ENCODE data around the gene EIF1AX. TPM values are rescaled to one million over a fixed set of nuclear protein-coding genes. Genes with fewer than 3 reads are reported as not detected.

EIF1AX gene
- total and polyA plus RNA-seq, 2 of the 13 experiments (the other 11 are each of a cell fraction or from before 2014, with no cell fraction given): 35.1 to 82.7 TPM

- TF ChIP-seq ETV5 (CRISPR knock-in tag; IDR thresholded peaks at IDR 0.05; ENCODE audit: borderline replicate concordance): peak; percentile 11; the same call in 1 of the 2 replicates
- TF ChIP-seq EZH2 (conservative IDR thresholded peaks at IDR 0.05; ENCODE audit: low read depth, low read length): no peak
- no peak for TF ChIP-seq POLR2AphosphoS2 (IDR thresholded peaks at IDR 0.05; ENCODE audit: low read depth, low read length)
- no peak for TF ChIP-seq GATAD1 (CRISPR knock-in tag; IDR thresholded peaks at IDR 0.05)
- TF ChIP-seq ZNF484 (CRISPR knock-in tag; IDR thresholded peaks at IDR 0.05; ENCODE audit: borderline replicate concordance, low read depth): no peak
- TF ChIP-seq MLLT10 (CRISPR knock-in tag; IDR thresholded peaks at IDR 0.05): no peak
- peak; percentile 44; the same call in 1 of the 2 replicates for TF ChIP-seq ZNF777 (CRISPR knock-in tag; IDR thresholded peaks at IDR 0.05)
- TF ChIP-seq MXD1 (CRISPR knock-in tag; IDR thresholded peaks at IDR 0.05): 0 out of 2 replicates have a peak, but pooled peaks have one; percentile 47
- TF ChIP-seq ZNF567 (CRISPR knock-in tag; IDR thresholded peaks at IDR 0.05; ENCODE audit: borderline replicate concordance): no peak
- TF ChIP-seq ZNF75D (CRISPR knock-in tag; IDR thresholded peaks at IDR 0.05; ENCODE audit: borderline replicate concordance): no peak
- no peak for TF ChIP-seq ZNF382 (CRISPR knock-in tag; IDR thresholded peaks at IDR 0.05; ENCODE audit: borderline replicate concordance)
- TF ChIP-seq, protein P1, sequence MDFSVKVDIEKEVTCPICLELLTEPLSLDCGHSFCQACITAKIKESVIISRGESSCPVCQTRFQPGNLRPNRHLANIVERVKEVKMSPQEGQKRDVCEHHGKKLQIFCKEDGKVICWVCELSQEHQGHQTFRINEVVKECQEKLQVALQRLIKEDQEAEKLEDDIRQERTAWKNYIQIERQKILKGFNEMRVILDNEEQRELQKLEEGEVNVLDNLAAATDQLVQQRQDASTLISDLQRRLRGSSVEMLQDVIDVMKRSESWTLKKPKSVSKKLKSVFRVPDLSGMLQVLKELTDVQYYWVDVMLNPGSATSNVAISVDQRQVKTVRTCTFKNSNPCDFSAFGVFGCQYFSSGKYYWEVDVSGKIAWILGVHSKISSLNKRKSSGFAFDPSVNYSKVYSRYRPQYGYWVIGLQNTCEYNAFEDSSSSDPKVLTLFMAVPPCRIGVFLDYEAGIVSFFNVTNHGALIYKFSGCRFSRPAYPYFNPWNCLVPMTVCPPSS (IDR thresholded peaks at IDR 0.05): no peak
- TF ChIP-seq ZNF788 (CRISPR knock-in tag; IDR thresholded peaks at IDR 0.05; ENCODE audit: borderline replicate concordance): 0 out of 2 replicates have a peak, but pooled peaks have one; percentile 31
- TF ChIP-seq ZSCAN22 (CRISPR knock-in tag; IDR thresholded peaks at IDR 0.05): no peak
- no peak for TF ChIP-seq SRSF4 (IDR thresholded peaks at IDR 0.05; ENCODE audit: low read depth, low read length, poor library complexity, severe bottlenecking)
- no peak for TF ChIP-seq NKX3-1 (CRISPR knock-in tag; IDR thresholded peaks at IDR 0.05)
- TF ChIP-seq KLF9 (CRISPR knock-in tag; IDR thresholded peaks at IDR 0.05; ENCODE audit: low read depth): no peak
- no peak for TF ChIP-seq ZNF383 (CRISPR knock-in tag; IDR thresholded peaks at IDR 0.05; ENCODE audit: borderline replicate concordance)
- TF ChIP-seq KDM1A (CRISPR knock-in tag; IDR thresholded peaks at IDR 0.05): no peak
- TF ChIP-seq ZIK1 (CRISPR knock-in tag; IDR thresholded peaks at IDR 0.05; ENCODE audit: borderline replicate concordance, low read depth): no peak
- peak; percentile 46 for TF ChIP-seq BORCS8-MEF2B (CRISPR knock-in tag; IDR thresholded peaks at IDR 0.05)
- no peak for TF ChIP-seq PATZ1 (CRISPR knock-in tag; IDR thresholded peaks at IDR 0.05)
Measured at GRCh38 chrX:20116087-20116576, 25.5 kb downstream of the EIF1AX start (continued).
